K562 (cell line): ENCODE measurements around the gene NET1. TPM values are rescaled to one million over a fixed set of nuclear protein-coding genes. Genes with fewer than 3 reads are reported as not detected.

Experiments
- ATAC-seq: fragments of 200-7000 bp; cut with Tn5 transposase; 3 replicates; pipeline ENCODE4 v1.9.1; 2020; ENCODE audit warnings: moderate library complexity
- BruUV-seq: library from RNA; stranded (reverse); fragments of 400-500 nt; replicated peaks from 2 replicates; lab custom pipeline; 2021; lab: Mats Ljungman, UMichigan
- CTCF ChIA-PET: fragments of 300-600 bp; formaldehyde crosslinking; extraction: SDS; loops from one replicate; lab custom pipeline; 2021; ENCODE audit warnings: low intra/inter-chr PET ratio; lab: Yijun Ruan, JAX
- POLR2A ChIA-PET: fragments of 300-600, 350-650 bp; sonication (Branson Sonifier 250); formaldehyde crosslinking; extraction: SDS; loops from one replicate; lab custom pipeline; 2021; ENCODE audit warnings: antibody characterized with exemption, inconsistent platforms; lab: Yijun Ruan, JAX
- DNase-seq, 4 experiments: peaks; one replicate each; pipeline versions ENCODE4 v3.0.0 to v3.0.0-alpha.2; 2011 to 2018; ENCODE audit warnings: low spot score in 3 of 4, mixed read lengths in 3 of 4; ENCODE audit errors: extremely low read depth in 1 of 4
- FAIRE-seq: peaks from 2 replicates; lab custom pipeline; 2011; peaks lifted over from hg19 to GRCh38; lab: Jason Lieb, UNC
- H2AFZ ChIP-seq: 2 replicates; pipeline ENCODE4 v1.6.0; 2011; ENCODE audit warnings: low read depth, low read length, control low read depth, inconsistent platforms
- H3K27ac ChIP-seq: fragments of 200-600 bp; 3 replicates; pipeline ENCODE4 v1.8.0; 2011; ENCODE audit warnings: low read depth, mild to moderate bottlenecking, control low read depth, inconsistent platforms, low read length, moderate library complexity, mixed read lengths; ENCODE audit errors: extremely low read depth
- H3K27me3 ChIP-seq, 2 experiments: fragments of 300-600 bp in 1 of 2; 2 replicates in 1 of 2; 3 replicates in 1 of 2; pipeline versions ENCODE4 v1.6.0 to v1.8.0; 2011; ENCODE audit warnings: inconsistent platforms in 2 of 2, low read length in 2 of 2, mild to moderate bottlenecking in 1 of 2, mixed read lengths in 1 of 2, moderate library complexity in 1 of 2; ENCODE audit not compliant: control insufficient read depth in 2 of 2, insufficient read depth in 2 of 2
- H3K36me3 ChIP-seq: fragments of 300-600 bp; 3 replicates; pipeline ENCODE4 v1.8.0; 2011; ENCODE audit warnings: mild to moderate bottlenecking, low read length, inconsistent platforms; ENCODE audit not compliant: control insufficient read depth, insufficient read depth
- H3K4me1 ChIP-seq, 2 experiments: fragments of 200-600 bp in 1 of 2; replicated peaks in 1 of 2; 2 replicates in 1 of 2; 3 replicates in 1 of 2; pipeline versions ENCODE4 v1.5.1 to v1.8.0; 2011; ENCODE audit warnings: inconsistent platforms in 2 of 2, low read length in 2 of 2, mild to moderate bottlenecking in 1 of 2, mixed read lengths in 1 of 2, moderate library complexity in 1 of 2; ENCODE audit not compliant: control insufficient read depth in 2 of 2, insufficient read depth in 2 of 2
- H3K4me2 ChIP-seq: 2 replicates; pipeline ENCODE4 v1.6.1; 2011; ENCODE audit warnings: low read length, control low read depth, inconsistent platforms, mixed read lengths; ENCODE audit not compliant: insufficient read depth
- H3K4me3 ChIP-seq: fragments of 200-600 bp; sonication (generic), shearing (Covaris generic); 2 replicates; pipeline ENCODE4 v1.5.1; 2016; ENCODE audit warnings: control low read depth, inconsistent platforms
- H3K79me2 ChIP-seq: fragments of 200-600 bp; 3 replicates; pipeline ENCODE4 v1.8.0; 2011; ENCODE audit warnings: low read length, inconsistent platforms; ENCODE audit not compliant: control insufficient read depth, insufficient read depth
- H3K9ac ChIP-seq, 2 experiments: 2 replicates each; pipeline versions ENCODE4 v1.6.0 to v1.6.1; 2011; ENCODE audit warnings: low read depth in 2 of 2, low read length in 2 of 2, control low read depth in 1 of 2, inconsistent platforms in 1 of 2, mild to moderate bottlenecking in 1 of 2, mixed read lengths in 1 of 2; ENCODE audit not compliant: insufficient read depth in 1 of 2
- H3K9me1 ChIP-seq: one replicate; pipeline ENCODE4 v1.6.0; 2011; ENCODE audit warnings: inconsistent platforms, mild to moderate bottlenecking, low read length, moderate library complexity; ENCODE audit not compliant: control insufficient read depth, insufficient read depth
- H3K9me3 ChIP-seq: replicated peaks from 2 replicates; pipeline ENCODE4 v1.5.1; 2011; ENCODE audit warnings: low read depth, low read length, inconsistent platforms; ENCODE audit not compliant: control insufficient read depth, insufficient read depth
- H4K20me1 ChIP-seq: replicated peaks from 2 replicates; pipeline ENCODE4 v1.6.1; 2011; ENCODE audit warnings: low read length, inconsistent platforms, mixed read lengths; ENCODE audit not compliant: control insufficient read depth, insufficient read depth
- BCOR ChIP-seq: fragments of 450-650 bp; IDR thresholded peaks from 2 replicates; pipeline ENCODE4 v1.6.1; 2016
- CHD2 ChIP-seq: IDR thresholded peaks from 2 replicates; pipeline ENCODE4 v1.6.1; 2011; ENCODE audit warnings: low read depth, low read length
- FOSL1 ChIP-seq: fragments of 200-800 bp; sonication (Bioruptor generic); conservative IDR thresholded peaks from 2 replicates; pipeline ENCODE4 v1.6.1; 2016; ENCODE audit warnings: missing genetic modification characterization, missing compliant biosample characterization
- OTX1 ChIP-seq: fragments of 450-650 bp; formaldehyde crosslinking; IDR thresholded peaks from 2 replicates; pipeline ENCODE4 v1.4.0; 2022; ENCODE audit warnings: mild to moderate bottlenecking
- RBM17 ChIP-seq: fragments of 200-400 bp; formaldehyde crosslinking; IDR thresholded peaks from 2 replicates; pipeline ENCODE4 v1.6.1; 2017; ENCODE audit warnings: low read depth, mild to moderate bottlenecking, low read length, borderline replicate concordance
- SMAD1 ChIP-seq: fragments of 150-350 bp; IDR thresholded peaks from 2 replicates; pipeline ENCODE4 v1.6.1; 2014; ENCODE audit warnings: low read length, low read depth; ENCODE audit not compliant: partially characterized antibody
- TCFL5 ChIP-seq: fragments of 250-450 bp; sonication (Bioruptor Pico); conservative IDR thresholded peaks from 2 replicates; pipeline ENCODE4 v1.6.1; 2021; ENCODE audit warnings: mild to moderate bottlenecking, moderate library complexity, matching md5 sums
- TEAD1 ChIP-seq, 2 experiments: fragments of 450-650 bp in 1 of 2; sonication (generic) in 1 of 2; formaldehyde crosslinking; IDR thresholded peaks; 2 replicates each; pipeline versions ENCODE4 v1.4.0 to v1.8.0; 2020 to 2022; ENCODE audit warnings: mild to moderate bottlenecking in 2 of 2, missing genetic modification reagents in 1 of 2
- ZNF263 ChIP-seq: sonication (generic); formaldehyde crosslinking; IDR thresholded peaks from 2 replicates; pipeline ENCODE4 v1.8.0; 2022; ENCODE audit warnings: mild to moderate bottlenecking, missing genetic modification reagents, borderline replicate concordance
- ZNF274 ChIP-seq: IDR thresholded peaks from 2 replicates; pipeline ENCODE4 v1.6.1; 2011; ENCODE audit warnings: low read depth, mild to moderate bottlenecking, low read length, moderate library complexity, borderline replicate concordance
- WGBS: fragments of 100-300 bp; shearing (Covaris generic); methylation state at CpG from one replicate; pipeline ENCODE4 v1.1.6; 2016; ENCODE audit warnings: low coverage, mixed read lengths; ENCODE audit not compliant: insufficient coverage; ENCODE audit errors: missing lambda C conversion rate; 5-methylcytosine and 5-hydroxymethylcytosine counted together
- in situ Hi-C: fragments of 300-500 bp; cut with MboI; formaldehyde crosslinking; loops from 4 replicates; pipeline ENCODE4 v1.15.0; 2018; ENCODE audit warnings: inconsistent platforms, mixed read lengths
- intact Hi-C: fragments of 100-400 bp; cut with micrococcal nuclease; formaldehyde crosslinking; loops from 2 replicates; pipeline ENCODE4 v1.14.2; 2022
- polyA plus RNA-seq, 8 experiments: library from polyadenylated mRNA; depleted of rRNA in 4 of 8; stranded (reverse) in 5 of 8; unstranded in 3 of 8; fragments of >200 nt; fragmentation: Nextera tagmentation in 2 of 8; fragmentation: Illumina TruSeq in 1 of 8; extraction: Ambion mirVana in 2 of 8; extraction: Trizol in 1 of 8; gene quantifications; 2 replicates each; pipeline versions ENCODE4 v1.2.1 to v1.2.3, GENCODE V29; 2011 to 2014; ENCODE audit warnings: inconsistent platforms in 1 of 8, missing spikeins in 1 of 8
- total RNA-seq, 7 experiments: library from RNA; depleted of rRNA in 6 of 7; stranded (reverse); fragments of >200 nt in 6 of 7; fragmentation: Illumina TruSeq in 2 of 7; extraction: Trizol in 2 of 7; gene quantifications; 2 replicates each; pipeline versions ENCODE4 v1.2.1 to v1.2.3, GENCODE V29; 2011 to 2021; ENCODE audit warnings: low replicate concordance in 1 of 7
- TF ChIP-seq, protein P1 (sequence below): fragments of 450-650 bp; formaldehyde crosslinking; conservative IDR thresholded peaks from 2 replicates; pipeline ENCODE4 v1.4.0; 2022; ENCODE audit warnings: mild to moderate bottlenecking, missing genetic modification characterization
- TF ChIP-seq, protein P2 (sequence below): fragments of 450-650 bp; IDR thresholded peaks from 2 replicates; pipeline ENCODE4 v1.6.1; 2016

The NET1 gene
- total and polyA plus RNA-seq, 9 of the 15 experiments (the other 6 are each of a cell fraction or from before 2014, with no cell fraction given): 47.4 to 258 (median 106) TPM

DNA sequence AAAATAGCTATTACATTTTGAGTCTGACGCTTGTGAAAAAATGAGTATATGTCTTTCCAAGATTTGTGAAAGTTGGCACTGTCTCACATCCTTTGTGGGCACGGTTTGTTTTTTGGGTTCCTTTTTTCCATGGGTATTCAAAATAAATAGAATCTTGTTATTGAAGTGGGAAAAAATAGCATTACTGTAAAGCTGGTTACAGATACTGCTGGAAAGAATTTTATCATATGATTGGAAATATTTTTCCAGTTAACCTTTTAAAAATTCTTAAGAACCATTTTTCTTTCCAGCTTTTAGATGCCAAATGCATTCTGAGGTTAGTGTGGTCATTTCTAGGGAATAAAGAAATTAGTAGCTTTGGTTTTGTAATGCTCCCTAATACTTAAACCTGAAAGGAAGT lies 11.4 kb downstream of the NET1 start:
- in situ Hi-C loops: no loop called here
- H3K4me2 ChIP-seq: no peak overlapping the region
- CTCF ChIA-PET: no interaction called here
- TF ChIP-seq TCFL5 (CRISPR knock-in tag) (no peak), FOSL1 (tag) (no peak), CHD2 (no peak)
- TF ChIP-seq, protein P1, sequence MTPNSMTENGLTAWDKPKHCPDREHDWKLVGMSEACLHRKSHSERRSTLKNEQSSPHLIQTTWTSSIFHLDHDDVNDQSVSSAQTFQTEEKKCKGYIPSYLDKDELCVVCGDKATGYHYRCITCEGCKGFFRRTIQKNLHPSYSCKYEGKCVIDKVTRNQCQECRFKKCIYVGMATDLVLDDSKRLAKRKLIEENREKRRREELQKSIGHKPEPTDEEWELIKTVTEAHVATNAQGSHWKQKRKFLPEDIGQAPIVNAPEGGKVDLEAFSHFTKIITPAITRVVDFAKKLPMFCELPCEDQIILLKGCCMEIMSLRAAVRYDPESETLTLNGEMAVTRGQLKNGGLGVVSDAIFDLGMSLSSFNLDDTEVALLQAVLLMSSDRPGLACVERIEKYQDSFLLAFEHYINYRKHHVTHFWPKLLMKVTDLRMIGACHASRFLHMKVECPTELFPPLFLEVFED: no peak
- TF ChIP-seq, all 486 proteins: peak for 0
- no peak for DNase-seq
- Histone ChIP-seq H2AFZ (no peak overlapping the region), H3K9me3 (no peaks in the 10 kb centered on the region), H3K9me1 (no peaks in the 10 kb centered on the region), H3K36me3 (peaks cover 45% of the 10 kb centered on the region), H3K79me2 (peaks cover 91% of the 10 kb centered on the region), H3K4me3 (no peak overlapping the region), H3K27ac (no peak overlapping the region), H4K20me1 (0 out of 2 replicates have a peak, but pooled peaks cover 3% of the 10 kb centered on the region), H3K9ac (no peak overlapping the region), H3K27me3 (no peaks in the 10 kb centered on the region), H3K4me1 (no peaks in the 10 kb centered on the region)
- intact Hi-C loops: no loop called here
- 50% methylated on average over 2 of the region's 2 CpGs for WGBS
- POLR2A ChIA-PET: interaction anchor here (0.6 to 1.9 kb wide), 5 partner anchors 10 to 54 kb away, joined by 3 to 11 read pairs (median 4); partner anchors contain the start of gene NET1
- no peak for ATAC-seq
- FAIRE-seq: no peak
- BruUV-seq: no TSS peak

DNA sequence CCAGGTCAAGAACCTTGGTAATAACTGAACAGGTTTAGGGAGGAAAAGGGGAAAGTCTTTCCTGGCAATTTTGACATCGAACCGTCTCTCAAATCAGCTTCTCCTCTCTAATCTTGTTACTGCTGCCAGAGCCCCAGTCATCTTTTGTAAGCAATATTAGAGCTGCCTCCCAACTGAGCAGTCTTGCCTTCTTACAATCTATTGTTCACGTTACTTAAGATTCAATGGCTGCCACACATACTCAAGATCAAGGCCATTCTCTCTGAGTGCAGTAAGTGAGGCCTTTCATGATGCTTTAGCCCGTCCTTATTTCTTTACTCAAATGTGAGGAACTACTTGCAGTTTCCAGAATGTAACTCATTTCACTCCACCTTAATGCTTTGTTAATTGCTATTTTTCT lies 12.4 kb downstream of the NET1 start:
- Histone ChIP-seq H3K9ac (no peak overlapping the region), H3K4me1 (no peaks in the 10 kb centered on the region), H3K36me3 (peaks cover 51% of the 10 kb centered on the region), H3K27me3 (no peaks in the 10 kb centered on the region), H3K4me3 (no peak overlapping the region), H3K27ac (no peak overlapping the region), H2AFZ (no peak overlapping the region), H3K9me3 (no peaks in the 10 kb centered on the region), H4K20me1 (0 out of 2 replicates have a peak, but pooled peaks cover 3% of the 10 kb centered on the region), H3K4me2 (no peak overlapping the region), H3K9me1 (no peaks in the 10 kb centered on the region), H3K79me2 (peaks cover 86% of the 10 kb centered on the region)
- FAIRE-seq (no peak), DNase-seq (no peak), ATAC-seq (no peak; the same call in 2 of the 3 replicates)
- in situ Hi-C loops (no loop called here), intact Hi-C loops (no loop called here)
- ChIA-PET CTCF (no interaction called here), POLR2A (interaction anchor here (0.9 to 1.9 kb wide), 4 partner anchors 9 to 15 kb away, joined by 3 to 11 read pairs (median 4); no protein-coding TSS in a partner anchor)
- BruUV-seq: no TSS peak
- WGBS: 70% methylated on average over 4 of the region's 4 CpGs
- TF ChIP-seq ZNF263 (CRISPR knock-in tag) (no peak), ZNF274 (no peak), OTX1 (CRISPR knock-in tag) (no peak), SMAD1 (no peak), BCOR (no peak), RBM17 (no peak), TEAD1 (CRISPR knock-in tag; IDR thresholded peaks at IDR 0.05) (no peak)
- TF ChIP-seq, protein P2, sequence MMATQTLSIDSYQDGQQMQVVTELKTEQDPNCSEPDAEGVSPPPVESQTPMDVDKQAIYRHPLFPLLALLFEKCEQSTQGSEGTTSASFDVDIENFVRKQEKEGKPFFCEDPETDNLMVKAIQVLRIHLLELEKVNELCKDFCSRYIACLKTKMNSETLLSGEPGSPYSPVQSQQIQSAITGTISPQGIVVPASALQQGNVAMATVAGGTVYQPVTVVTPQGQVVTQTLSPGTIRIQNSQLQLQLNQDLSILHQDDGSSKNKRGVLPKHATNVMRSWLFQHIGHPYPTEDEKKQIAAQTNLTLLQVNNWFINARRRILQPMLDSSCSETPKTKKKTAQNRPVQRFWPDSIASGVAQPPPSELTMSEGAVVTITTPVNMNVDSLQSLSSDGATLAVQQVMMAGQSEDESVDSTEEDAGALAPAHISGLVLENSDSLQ: no peak
- TF ChIP-seq, protein P1: no peak
